ENCODE data around the gene SASS6.

Gene SASS6

GRCh38 chr1:100109554-100110066, 23.1 kb downstream of the SASS6 start:
- DNase-seq (ENCODE audit: low spot score) = no peak

GRCh38 chr1:100107696-100108095, 25.0 kb downstream of the SASS6 start:
- no peak for DNase-seq (ENCODE audit: low spot score)

GRCh38 chr1:100101564-100101963, 31.2 kb downstream of the SASS6 start:
- DNase-seq (ENCODE audit: low spot score) = no peak

GRCh38 chr1:100100202-100100601, 32.5 kb downstream of the SASS6 start:
- DNase-seq (ENCODE audit: low spot score) = peak; percentile 71

- DNase-seq (ENCODE audit: low spot score) = no peak
Measured at GRCh38 chr1:100090471-100090870, 42.3 kb downstream of the SASS6 start.

- no peak for DNase-seq (ENCODE audit: low spot score)
Measured at GRCh38 chr1:100089082-100089481, 43.6 kb downstream of the SASS6 start.

GRCh38 chr1:100087396-100087795, 45.3 kb downstream of the SASS6 start:
- DNase-seq (ENCODE audit: low spot score) = no peak

GRCh38 chr1:100080331-100080730, 52.4 kb downstream of the SASS6 start:
- no peak for DNase-seq (ENCODE audit: low spot score)

- DNase-seq (ENCODE audit: low spot score) = no peak
Measured at GRCh38 chr1:100077531-100077930, 55.2 kb downstream of the SASS6 start.

- DNase-seq (ENCODE audit: low spot score) = no peak
Measured at GRCh38 chr1:100076744-100077143, 56.0 kb downstream of the SASS6 start.

- DNase-seq (ENCODE audit: low spot score) = no peak
Measured at GRCh38 chr1:100076319-100076718, 56.4 kb downstream of the SASS6 start.

- no peak for DNase-seq (ENCODE audit: low spot score)
Measured at GRCh38 chr1:100075773-100076172, 57.0 kb downstream of the SASS6 start.

- no peak for DNase-seq (ENCODE audit: low spot score)
Measured at GRCh38 chr1:100074604-100075395, 57.9 kb downstream of the SASS6 start.

GRCh38 chr1:100073531-100073930, 59.2 kb downstream of the SASS6 start:
- no peak for DNase-seq (ENCODE audit: low spot score)

- no peak for DNase-seq (ENCODE audit: low spot score)
Measured at GRCh38 chr1:100070201-100070939, 62.4 kb downstream of the SASS6 start.

- no peak for DNase-seq (ENCODE audit: low spot score)
Measured at GRCh38 chr1:100065969-100066227, 66.8 kb downstream of the SASS6 start.

GRCh38 chr1:100065183-100065968, 67.4 kb downstream of the SASS6 start:
- DNase-seq (ENCODE audit: low spot score) = no peak

GRCh38 chr1:100061681-100062080, 71.0 kb downstream of the SASS6 start:
- DNase-seq (ENCODE audit: low spot score) = no peak

GRCh38 chr1:100053727-100054126, 79.0 kb downstream of the SASS6 start:
- no peak for DNase-seq (ENCODE audit: low spot score)

- DNase-seq (ENCODE audit: low spot score) = no peak
Measured at GRCh38 chr1:100053119-100053518, 79.6 kb downstream of the SASS6 start.

- no peak for DNase-seq (ENCODE audit: low spot score)
Measured at GRCh38 chr1:100051893-100052292, 80.8 kb downstream of the SASS6 start.

- DNase-seq (ENCODE audit: low spot score) = no peak
Measured at GRCh38 chr1:100051401-100051800, 81.3 kb downstream of the SASS6 start.

GRCh38 chr1:100050139-100050538, 82.6 kb downstream of the SASS6 start:
- no peak for DNase-seq (ENCODE audit: low spot score)

Measured in GM03348 (cell line).